Activated CD4-positive, alpha-beta T cell treated with anti-CD3 and anti-CD28 coated beads, Interleukin-2, amount 10 ng/mL, durations not matched to agents 7 days and 5 days (primary cell): ENCODE data around the gene CAPN9. TPM values are rescaled to one million over a fixed set of nuclear protein-coding genes. Genes with fewer than 3 reads are reported as not detected.
"Not testable (repeated sequence)": the region's sequence is repeated elsewhere in the genome, so short reads cannot be mapped to it uniquely, and the experiment has no call there.

ENCODE experiments used
- CTCF ChIA-PET: fragments of 350-600 bp; sonication (Branson Sonifier 250); formaldehyde crosslinking; loops from one replicate; lab custom pipeline; 2021; ENCODE audit warnings: antibody characterized with exemption; lab: Charles Lee
- POLR2A ChIA-PET: fragments of 350-600 bp; sonication (Branson Sonifier 250); formaldehyde crosslinking; loops from one replicate; lab custom pipeline; 2021; ENCODE audit warnings: antibody characterized with exemption; lab: Charles Lee
- DNase-seq: peaks from one replicate; pipeline ENCODE4 v3.0.0-alpha.2; 2020
- H3K27ac Mint-ChIP-seq: one replicate; pipeline ENCODE4 v1.8.0; 2021; ENCODE audit warnings: mild to moderate bottlenecking, moderate library complexity, mixed read lengths
- H3K27me3 Mint-ChIP-seq: one replicate; pipeline ENCODE4 v1.8.0; 2021; ENCODE audit warnings: mixed read lengths
- H3K36me3 Mint-ChIP-seq: one replicate; pipeline ENCODE4 v1.8.0; 2021; ENCODE audit warnings: low read depth, mixed read lengths
- H3K4me1 Mint-ChIP-seq: one replicate; pipeline ENCODE4 v1.8.0; 2021; ENCODE audit warnings: mixed read lengths
- H3K4me3 Mint-ChIP-seq: one replicate; pipeline ENCODE4 v1.8.0; 2021; ENCODE audit warnings: mild to moderate bottlenecking, moderate library complexity, mixed read lengths
- H3K9me3 Mint-ChIP-seq: one replicate; pipeline ENCODE4 v1.8.0; 2021; ENCODE audit warnings: mixed read lengths
- total RNA-seq, 2 experiments: library from RNA; stranded (reverse); gene quantifications; one replicate each; pipeline ENCODE4 v1.2.3, GENCODE V29; 2021

Gene CAPN9, protein sequence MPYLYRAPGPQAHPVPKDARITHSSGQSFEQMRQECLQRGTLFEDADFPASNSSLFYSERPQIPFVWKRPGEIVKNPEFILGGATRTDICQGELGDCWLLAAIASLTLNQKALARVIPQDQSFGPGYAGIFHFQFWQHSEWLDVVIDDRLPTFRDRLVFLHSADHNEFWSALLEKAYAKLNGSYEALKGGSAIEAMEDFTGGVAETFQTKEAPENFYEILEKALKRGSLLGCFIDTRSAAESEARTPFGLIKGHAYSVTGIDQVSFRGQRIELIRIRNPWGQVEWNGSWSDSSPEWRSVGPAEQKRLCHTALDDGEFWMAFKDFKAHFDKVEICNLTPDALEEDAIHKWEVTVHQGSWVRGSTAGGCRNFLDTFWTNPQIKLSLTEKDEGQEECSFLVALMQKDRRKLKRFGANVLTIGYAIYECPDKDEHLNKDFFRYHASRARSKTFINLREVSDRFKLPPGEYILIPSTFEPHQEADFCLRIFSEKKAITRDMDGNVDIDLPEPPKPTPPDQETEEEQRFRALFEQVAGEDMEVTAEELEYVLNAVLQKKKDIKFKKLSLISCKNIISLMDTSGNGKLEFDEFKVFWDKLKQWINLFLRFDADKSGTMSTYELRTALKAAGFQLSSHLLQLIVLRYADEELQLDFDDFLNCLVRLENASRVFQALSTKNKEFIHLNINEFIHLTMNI
- not detected for total RNA-seq

DNA sequence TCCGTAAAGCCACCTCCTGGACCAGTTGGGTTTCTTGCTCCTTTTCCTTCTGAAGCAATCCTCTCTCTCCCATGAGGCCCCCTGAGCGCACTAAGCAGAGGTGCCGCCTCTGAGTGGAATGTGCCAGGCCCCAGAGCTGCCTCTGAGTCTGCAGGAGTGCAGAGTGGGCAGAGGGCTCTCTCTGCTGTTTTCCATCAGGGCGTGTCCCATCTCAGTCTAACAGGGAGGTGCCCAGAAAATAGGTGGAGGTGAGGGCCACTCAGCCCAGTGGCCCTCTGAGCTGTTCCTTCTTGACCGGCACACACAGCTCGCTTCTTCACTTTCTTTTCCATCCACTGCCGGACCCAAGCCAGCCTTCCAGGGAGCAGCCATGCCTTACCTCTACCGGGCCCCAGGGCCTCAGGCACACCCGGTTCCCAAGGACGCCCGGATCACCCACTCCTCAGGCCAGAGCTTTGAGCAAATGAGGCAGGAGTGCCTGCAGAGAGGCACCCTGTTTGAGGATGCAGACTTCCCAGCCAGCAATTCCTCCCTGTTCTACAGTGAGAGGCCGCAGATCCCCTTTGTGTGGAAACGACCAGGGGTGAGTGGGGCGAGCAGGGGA lies at the start of gene CAPN9:
TSS of gene CAPN9 (plus strand) at position 262 of the 604 bp plus-strand sequence. CDS start at position 371, 109 bp downstream.
- POLR2A ChIA-PET, result no interaction called here
- CTCF ChIA-PET, result no interaction called here
- Mint-ChIP-seq H3K9me3 (no peaks in the 10 kb centered on the region), H3K4me1 (no peaks in the 10 kb centered on the region), H3K27ac (no peak within 1 kb of the TSS), H3K36me3 (no peaks in the 10 kb centered on the region), H3K27me3 (no peaks in the 10 kb centered on the region), H3K4me3 (no peak within 1 kb of the TSS)
- no peak for DNase-seq

DNA sequence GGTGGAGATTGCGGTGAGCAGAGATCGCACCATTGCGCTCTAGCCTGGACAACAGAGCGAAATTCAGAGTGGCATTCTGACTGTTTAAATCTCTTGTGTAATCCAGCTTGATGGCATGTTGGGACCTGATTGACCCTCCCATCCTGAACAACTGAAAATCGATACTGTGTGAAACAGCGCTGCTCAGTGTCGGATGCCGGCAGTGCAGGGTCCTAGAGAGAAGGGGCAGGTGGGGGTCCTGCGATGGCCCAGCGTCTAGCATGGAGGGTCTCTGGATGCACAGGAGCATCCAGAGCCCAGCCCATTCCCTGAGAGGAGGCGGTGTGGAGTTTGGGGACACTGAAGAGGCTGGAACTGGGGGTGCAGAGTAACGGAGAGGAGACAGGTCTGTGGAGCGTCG lies 49.1 kb upstream of the CAPN9 start:
- H3K4me3 Mint-ChIP-seq, result no peak overlapping the region
- peaks cover 2% of the 10 kb centered on the region for H3K27me3 Mint-ChIP-seq
- DNase-seq, result no peak
- H3K36me3 Mint-ChIP-seq, result no peaks in the 10 kb centered on the region
- H3K9me3 Mint-ChIP-seq, result no peaks in the 10 kb centered on the region
- H3K4me1 Mint-ChIP-seq, result peaks cover 2% of the 10 kb centered on the region
- POLR2A ChIA-PET, result no interaction called here
- CTCF ChIA-PET, result no interaction called here
- H3K27ac Mint-ChIP-seq, result no peak overlapping the region

DNA sequence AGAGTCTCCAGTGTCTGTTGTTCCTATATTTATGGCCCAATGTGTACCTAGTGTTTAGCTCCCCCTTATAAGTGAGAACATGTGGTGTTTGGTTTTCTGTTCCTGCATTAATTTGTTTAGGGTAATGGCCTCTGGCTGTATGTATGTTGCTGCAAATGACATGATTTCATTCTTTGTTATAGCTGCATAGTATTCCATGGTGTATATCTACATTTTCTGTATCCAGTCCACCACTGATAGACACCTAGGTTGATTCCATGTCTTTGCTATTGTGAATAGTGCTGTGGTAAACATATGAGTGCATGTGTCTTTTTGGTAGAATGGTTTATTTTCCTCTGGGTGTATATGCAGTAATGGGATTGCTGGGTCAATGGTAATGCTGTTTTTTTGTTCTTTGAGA lies 48.2 kb upstream of the CAPN9 start:
- H3K27ac Mint-ChIP-seq, DNase-seq, H3K9me3 Mint-ChIP-seq, CTCF ChIA-PET, H3K4me3 Mint-ChIP-seq, H3K36me3 Mint-ChIP-seq, H3K4me1 Mint-ChIP-seq, H3K27me3 Mint-ChIP-seq, POLR2A ChIA-PET: not testable (repeated sequence)

DNA sequence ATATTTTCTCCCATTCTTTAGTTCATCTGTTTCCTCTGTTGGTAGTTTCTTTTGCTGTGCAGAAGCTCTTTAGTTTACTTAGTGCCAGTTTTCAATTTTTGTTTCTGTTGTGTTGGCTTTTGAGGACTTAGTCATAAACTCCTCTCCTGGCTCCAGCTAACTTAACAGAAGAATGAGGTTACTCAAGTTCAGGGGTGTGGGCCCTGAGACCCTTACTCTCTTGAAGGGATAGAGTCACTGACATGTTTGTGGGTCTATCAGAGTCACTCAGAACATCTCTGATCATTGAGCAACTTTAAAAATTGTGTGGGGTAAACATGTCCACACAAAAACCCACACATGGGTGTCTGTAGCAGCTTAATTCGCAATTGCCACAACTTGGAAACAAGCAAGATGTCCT lies 47.5 kb upstream of the CAPN9 start:
- Mint-ChIP-seq H3K9me3 (no peaks in the 10 kb centered on the region), H3K27me3 (peaks cover 2% of the 10 kb centered on the region), H3K4me1 (no peaks in the 10 kb centered on the region), H3K4me3 (no peak overlapping the region), H3K36me3 (no peaks in the 10 kb centered on the region), H3K27ac (no peak overlapping the region)
- POLR2A ChIA-PET, result no interaction called here
- CTCF ChIA-PET, result no interaction called here
- no peak for DNase-seq

DNA sequence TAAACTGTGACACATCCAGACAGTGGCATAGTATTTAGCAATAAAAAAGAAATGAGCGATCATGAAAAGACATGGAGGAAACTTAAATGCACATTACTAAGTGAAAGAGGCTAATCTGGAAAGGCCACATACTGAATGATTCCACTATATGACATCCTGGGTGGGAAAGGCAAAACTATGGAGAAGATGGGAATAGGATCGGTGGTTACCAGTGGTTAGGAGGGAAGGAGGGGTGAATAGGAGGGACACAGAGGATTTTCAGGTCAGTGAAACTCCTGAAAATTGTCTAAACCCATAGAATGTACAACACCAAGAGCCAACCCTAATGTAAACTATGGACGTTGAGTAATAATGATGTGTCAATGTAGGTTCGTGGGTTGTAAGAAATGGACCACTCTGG lies 47.1 kb upstream of the CAPN9 start:
- POLR2A ChIA-PET, result no interaction called here
- H3K9me3 Mint-ChIP-seq, result no peaks in the 10 kb centered on the region

DNA sequence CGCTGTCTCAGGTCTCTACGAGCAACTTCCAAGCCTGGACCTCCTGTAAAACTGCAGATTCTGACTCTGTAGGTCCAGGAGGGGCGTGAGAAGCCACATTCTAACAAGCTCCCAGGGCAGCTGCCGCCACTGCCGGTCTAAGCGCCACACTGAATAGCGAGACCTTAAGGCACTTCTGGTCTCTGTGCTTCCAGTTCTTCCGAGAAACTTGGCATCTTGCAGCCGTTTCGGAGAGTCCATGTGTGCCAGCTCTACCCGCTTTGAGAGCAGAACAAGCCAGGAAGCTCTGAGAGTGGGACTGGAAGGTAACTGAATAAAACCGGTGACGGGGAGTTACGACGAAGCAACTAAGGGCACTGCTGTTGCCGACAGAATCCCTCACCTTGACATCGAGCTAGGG lies 45.8 kb upstream of the CAPN9 start:
- ChIA-PET POLR2A (no interaction called here), CTCF (no interaction called here)
- DNase-seq, result no peak
- Mint-ChIP-seq H3K9me3 (no peaks in the 10 kb centered on the region), H3K27me3 (peaks cover 2% of the 10 kb centered on the region), H3K4me3 (no peak overlapping the region), H3K27ac (no peak overlapping the region), H3K4me1 (no peaks in the 10 kb centered on the region), H3K36me3 (no peaks in the 10 kb centered on the region)

More for the DNA sequence above, 47.1 kb upstream of the CAPN9 start:
- Mint-ChIP-seq H3K27me3 (peaks cover 2% of the 10 kb centered on the region), H3K4me1 (no peaks in the 10 kb centered on the region), H3K36me3 (no peaks in the 10 kb centered on the region), H3K27ac (no peak overlapping the region), H3K4me3 (no peak overlapping the region)
- CTCF ChIA-PET, result no interaction called here
- DNase-seq, result no peak

DNA sequence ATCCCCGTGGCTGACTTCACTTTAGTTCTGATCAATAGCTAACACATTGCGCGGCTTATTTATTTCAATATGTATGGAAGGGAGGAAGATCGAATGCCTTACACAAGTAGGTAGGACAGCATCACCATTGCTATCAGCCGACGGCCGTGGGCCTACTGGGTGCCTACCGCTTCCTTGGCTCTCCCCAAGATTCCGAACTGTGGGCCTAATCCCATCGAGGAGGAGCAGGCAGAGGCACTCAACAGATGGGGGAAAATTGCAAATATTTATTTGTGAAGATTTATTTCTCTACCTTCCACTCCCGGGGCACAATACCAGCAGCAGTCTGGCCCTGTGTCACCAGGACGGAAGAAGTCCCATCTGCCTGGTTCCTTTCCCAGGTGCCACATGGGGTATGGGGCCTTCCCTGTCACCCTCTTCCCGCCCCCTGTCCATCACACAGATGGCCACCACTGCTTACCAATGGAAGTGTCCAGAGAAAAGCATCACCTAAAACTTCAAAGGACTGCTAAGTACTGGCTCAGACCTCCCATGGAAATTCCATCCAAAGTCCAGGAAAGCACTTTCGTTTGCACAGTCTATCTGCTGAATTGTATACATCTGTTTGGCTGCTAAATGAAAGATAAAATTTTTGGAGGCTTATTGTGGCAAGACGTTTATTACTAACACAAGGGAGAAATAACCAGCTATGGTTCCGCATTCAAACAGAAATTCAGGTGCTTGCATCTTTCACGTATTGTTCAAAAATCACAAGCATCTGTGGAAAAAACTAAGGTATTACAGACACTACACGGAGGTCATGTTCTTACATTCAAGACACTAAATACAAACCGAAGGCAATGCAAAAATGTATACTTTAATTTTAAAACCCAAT lies 45.1 kb upstream of the CAPN9 start:
- H3K27me3 Mint-ChIP-seq, result peaks cover 2% of the 10 kb centered on the region
- H3K27ac Mint-ChIP-seq, result no peak overlapping the region
- no peaks in the 10 kb centered on the region for H3K4me1 Mint-ChIP-seq
- H3K36me3 Mint-ChIP-seq, result no peaks in the 10 kb centered on the region
- no peak overlapping the region for H3K4me3 Mint-ChIP-seq
- no peak for DNase-seq
- POLR2A ChIA-PET, result no interaction called here
- H3K9me3 Mint-ChIP-seq, result no peaks in the 10 kb centered on the region
- CTCF ChIA-PET, result no interaction called here

DNA sequence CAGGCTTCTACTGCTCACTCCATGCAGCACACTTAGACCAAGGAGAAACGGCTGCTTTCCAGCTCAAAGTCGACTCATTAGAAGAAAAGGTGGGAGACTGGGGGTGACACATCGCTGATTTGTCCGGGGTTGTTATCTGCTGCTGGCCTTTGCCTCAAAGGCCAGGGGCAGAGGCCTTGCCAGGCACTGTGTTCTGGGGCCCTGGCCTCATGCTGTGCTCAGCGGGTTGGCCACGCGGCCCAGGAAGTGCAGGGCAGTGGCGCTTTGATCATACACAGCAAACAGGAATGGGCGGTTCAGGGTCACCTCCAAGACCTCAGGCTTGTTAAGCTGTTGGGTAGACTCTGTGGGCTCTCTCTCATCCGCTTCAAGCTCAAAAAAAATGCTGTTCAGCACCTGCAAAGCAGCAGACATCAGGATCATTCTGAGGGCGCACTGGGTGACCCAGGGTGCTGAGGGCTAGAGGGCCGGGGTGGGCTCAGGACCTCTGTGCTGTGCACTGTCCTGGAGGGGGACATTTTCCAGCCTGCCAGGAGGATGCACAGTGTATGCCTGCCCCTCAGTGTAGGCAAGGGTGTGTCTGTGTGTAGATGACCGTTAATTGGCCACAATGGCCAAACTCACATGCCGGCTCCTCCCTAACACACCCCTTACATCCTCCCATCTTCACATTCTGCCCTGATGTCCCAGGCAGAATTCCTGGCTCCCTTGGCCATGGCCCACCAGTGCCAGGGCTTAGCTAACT lies 44.1 kb upstream of the CAPN9 start:
- ChIA-PET CTCF (no interaction called here), POLR2A (no interaction called here)
- no peak for DNase-seq
- Mint-ChIP-seq H3K9me3 (no peaks in the 10 kb centered on the region), H3K36me3 (no peaks in the 10 kb centered on the region), H3K4me1 (peaks cover under 1% of the 10 kb centered on the region), H3K27me3 (peaks cover 2% of the 10 kb centered on the region), H3K27ac (no peak overlapping the region), H3K4me3 (no peak overlapping the region)

DNA sequence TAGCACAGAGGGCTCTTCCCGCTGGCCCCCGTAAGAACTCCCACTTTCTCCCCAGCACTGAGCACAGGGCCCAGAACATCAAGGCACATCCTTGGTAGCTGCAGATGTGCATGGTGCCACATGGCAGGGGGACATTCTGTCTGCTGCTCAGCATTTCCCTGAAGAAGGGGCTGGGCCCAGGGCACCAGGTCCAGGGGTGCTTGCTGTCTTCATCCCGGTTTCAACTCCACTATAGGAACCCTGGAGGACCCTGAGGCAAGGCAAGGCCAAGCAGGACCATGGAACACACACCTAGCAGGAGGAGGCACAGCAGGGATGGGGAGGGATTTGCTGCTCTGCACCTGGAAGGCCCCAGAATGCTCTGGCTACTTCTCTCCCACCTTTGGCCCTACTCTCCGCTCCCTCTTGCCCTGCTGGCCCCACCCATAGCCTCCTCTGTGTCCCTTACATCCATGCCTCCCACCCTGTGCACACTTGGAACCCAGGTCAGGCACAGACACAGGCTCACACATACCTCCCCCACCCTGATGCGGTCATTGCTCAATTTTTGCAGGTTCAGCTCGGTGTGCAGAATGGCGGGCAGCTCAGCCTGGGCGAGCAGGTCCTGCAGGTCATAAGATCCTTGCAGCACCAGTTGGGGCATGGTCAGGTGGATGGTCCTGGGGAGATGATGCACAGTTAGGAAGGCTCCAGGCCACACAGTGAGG lies 43.4 kb upstream of the CAPN9 start:
- no peak overlapping the region for H3K27ac Mint-ChIP-seq
- H3K4me3 Mint-ChIP-seq, result no peak overlapping the region
- H3K9me3 Mint-ChIP-seq, result no peaks in the 10 kb centered on the region
- H3K27me3 Mint-ChIP-seq, result peaks cover 2% of the 10 kb centered on the region
- no peaks in the 10 kb centered on the region for H3K36me3 Mint-ChIP-seq
- POLR2A ChIA-PET, result no interaction called here
- CTCF ChIA-PET, result no interaction called here
- peaks cover 7% of the 10 kb centered on the region for H3K4me1 Mint-ChIP-seq
- DNase-seq, result no peak

DNA sequence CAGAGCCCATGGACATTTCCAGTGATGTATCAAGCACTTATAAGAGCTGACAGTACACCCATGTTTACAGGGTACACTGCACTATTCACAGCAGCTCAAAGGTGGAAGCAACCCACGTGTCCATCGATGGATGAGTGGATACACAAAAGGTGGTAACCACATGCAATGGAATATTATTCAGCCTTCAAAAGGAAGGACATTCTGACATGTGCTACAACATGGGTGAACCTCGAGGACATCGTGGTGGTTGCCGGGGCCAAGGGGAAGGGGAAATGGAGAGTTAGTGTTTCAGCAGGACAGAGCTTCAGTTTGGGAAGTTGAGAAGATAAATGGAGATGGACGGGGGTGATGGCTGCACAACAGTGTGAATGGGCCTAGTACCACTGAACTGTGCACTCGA lies 42.4 kb upstream of the CAPN9 start:
- ChIA-PET POLR2A (no interaction called here), CTCF (no interaction called here)
- no peak for DNase-seq
- peaks cover 7% of the 10 kb centered on the region for H3K4me1 Mint-ChIP-seq
- no peaks in the 10 kb centered on the region for H3K9me3 Mint-ChIP-seq
- H3K36me3 Mint-ChIP-seq, result no peaks in the 10 kb centered on the region
- no peaks in the 10 kb centered on the region for H3K27me3 Mint-ChIP-seq
- H3K27ac Mint-ChIP-seq, result no peak overlapping the region
- no peak overlapping the region for H3K4me3 Mint-ChIP-seq

DNA sequence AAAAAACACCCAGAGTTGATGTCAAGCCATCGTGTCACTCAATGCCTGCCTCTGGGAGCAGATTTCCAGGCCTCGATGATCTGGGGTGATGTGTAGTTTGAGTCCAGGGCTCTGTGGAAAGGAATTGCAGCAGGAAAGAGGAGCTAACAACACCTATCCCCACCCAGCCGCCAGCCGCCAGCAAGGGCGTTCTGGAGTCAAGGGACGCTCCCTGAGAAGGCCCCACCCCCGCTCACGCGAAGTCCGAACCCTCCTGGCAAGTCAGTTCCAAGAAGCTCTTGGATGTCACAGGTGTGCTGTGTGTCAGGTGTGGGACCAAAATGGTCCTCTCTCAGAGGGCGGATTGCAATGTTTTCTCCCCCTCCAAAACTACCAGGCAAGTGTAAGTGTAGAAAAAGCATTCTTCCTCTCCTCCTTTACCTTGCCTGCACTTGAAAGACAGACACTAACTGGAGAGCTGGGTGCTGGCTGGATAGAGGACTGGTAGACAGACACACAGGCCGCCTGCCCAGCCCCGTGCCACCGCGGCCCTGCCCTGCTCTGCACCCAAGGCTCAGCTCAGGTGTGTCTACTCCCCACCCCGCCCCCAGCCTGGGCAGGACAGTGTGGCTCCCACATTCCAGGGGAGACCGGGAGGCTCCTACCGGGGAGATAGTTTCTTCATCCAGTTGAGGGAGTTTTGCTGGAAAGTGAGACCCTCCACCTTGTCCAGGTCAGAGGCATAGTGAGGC lies 41.7 kb upstream of the CAPN9 start:
- Mint-ChIP-seq H3K4me1 (peaks cover 7% of the 10 kb centered on the region), H3K27me3 (no peaks in the 10 kb centered on the region), H3K4me3 (no peak overlapping the region), H3K9me3 (no peaks in the 10 kb centered on the region), H3K36me3 (no peaks in the 10 kb centered on the region), H3K27ac (no peak overlapping the region)
- no peak for DNase-seq
- CTCF ChIA-PET, result no interaction called here
- POLR2A ChIA-PET, result no interaction called here
